EL (cell line): ENCODE results near the gene GGTA1.
"Not testable (repeated sequence)": the region's sequence is repeated elsewhere in the genome, so short reads cannot be mapped to it uniquely, and the experiment has no call there.

Experiments used
- DNase-seq: peaks from one replicate; pipeline ENCODE4 v3.0.0-alpha.2; 2016

GGTA1 gene

DNA sequence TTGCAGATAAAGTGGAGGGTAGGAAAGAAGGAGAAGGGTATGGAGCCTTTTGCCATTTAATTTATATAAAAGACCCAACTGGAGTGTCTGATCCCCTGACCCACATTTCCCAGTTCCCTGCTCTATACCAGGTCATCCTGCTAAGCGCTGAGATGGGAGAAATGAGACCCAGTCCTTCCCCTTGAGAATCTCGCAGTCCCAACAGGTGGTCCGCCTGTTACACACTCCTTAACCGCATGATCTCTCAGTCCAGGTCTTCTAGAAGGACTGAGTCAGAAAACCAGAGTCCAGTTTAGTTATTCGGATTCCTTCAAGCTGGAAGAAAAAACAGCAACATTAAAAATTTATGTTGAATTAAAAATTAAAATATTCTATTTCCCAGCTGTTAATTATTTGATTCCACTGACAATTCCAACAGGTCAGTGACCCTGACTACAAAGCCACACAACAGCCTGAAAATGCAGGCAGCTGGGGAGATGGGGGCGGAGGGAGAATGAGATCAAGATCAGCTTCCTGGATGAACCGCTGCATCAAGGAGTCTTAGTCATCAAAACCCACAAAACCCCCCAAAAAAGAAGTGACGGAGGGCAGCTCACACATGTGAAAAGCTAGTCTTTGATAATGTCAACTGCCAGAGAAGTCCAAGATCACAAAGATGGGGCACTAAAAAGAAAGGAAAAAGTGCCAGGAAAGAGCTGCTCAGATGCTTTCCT lies 44.0 kb downstream of the GGTA1 start:
- DNase-seq: no peak

DNA sequence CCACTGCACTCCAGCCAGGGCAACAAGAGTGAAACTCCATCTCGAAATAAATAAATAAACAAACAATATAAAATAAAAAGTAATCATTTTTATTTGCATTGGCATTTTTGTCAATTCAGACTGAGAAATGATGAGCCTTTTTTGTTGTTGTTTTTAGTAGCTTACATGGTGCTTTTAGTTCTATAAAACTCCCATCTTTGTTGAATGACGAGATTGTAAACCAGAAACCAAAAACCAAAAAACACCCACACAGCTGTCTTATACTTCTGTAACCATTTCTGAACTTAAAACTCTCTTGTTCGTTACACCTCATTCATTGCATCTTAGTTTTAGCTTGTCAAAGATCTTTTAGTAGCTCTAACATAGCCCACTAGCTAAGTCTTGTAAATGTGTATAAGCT lies 44.7 kb downstream of the GGTA1 start:
- DNase-seq: no peak

- DNase-seq: no peak
These were observed 46.3 kb downstream of the GGTA1 start for GRCh38 chr9:121453232-121453892.

- no peak for DNase-seq
These were observed 47.6 kb downstream of the GGTA1 start for GRCh38 chr9:121452085-121452484.

DNA sequence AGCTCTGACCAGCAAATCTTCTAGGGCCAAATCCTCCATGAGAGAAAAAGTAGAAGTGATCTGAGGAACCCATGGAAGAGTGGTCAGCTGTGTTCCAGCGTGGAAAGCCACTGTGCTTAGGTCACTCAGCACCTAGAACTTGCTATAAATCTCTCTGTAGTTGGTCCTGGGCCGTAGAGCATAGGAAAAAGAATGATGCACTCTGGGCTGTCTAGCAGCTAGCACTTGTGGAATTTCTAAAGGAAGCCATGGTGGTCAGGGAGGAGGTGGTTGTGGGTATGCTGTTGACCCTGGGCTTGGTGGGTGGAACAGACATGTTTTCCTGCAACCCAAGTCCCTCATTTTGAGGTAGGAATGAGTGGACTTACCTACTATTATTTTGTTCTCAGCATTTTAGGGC lies 48.1 kb downstream of the GGTA1 start:
- no peak for DNase-seq

DNA sequence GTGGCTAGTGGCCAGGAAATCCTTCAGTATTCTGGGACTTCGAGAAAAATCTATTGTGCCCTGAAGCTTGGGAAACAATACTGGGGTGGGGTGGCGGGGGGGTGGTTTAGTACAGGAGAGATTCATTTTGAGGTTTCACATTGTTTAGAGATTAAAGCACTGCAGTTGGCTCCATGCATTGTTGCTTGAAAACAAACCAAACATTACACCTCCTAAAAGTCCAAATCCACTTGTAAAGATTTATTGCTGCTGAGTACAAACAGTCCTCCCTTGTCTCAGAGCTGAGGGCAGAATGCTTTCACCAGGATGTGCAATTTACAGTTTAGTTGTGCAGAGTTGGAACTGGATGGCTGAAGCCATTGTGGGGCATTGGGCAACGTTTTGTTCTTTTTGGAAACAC lies 49.4 kb downstream of the GGTA1 start:
- DNase-seq: no peak

DNA sequence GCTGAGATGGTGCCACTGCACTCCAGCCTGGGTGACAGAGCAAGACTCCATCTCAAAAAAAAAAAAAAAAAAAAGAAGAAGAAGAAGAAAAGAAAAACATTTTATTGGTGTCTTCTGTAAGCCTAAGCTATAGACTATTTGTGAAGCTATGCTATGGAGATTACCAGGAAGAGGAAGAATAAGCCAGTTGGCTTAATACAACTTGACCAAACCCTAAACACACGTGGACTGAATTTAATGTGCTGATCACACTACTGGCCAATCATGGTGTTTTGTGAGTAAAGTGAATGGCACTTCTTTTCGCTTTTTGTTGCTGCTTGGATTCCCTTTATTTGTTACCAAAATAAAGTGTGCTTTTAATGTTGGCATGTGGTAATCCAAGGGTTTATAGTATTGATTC lies 49.9 kb downstream of the GGTA1 start:
- no peak for DNase-seq

DNA sequence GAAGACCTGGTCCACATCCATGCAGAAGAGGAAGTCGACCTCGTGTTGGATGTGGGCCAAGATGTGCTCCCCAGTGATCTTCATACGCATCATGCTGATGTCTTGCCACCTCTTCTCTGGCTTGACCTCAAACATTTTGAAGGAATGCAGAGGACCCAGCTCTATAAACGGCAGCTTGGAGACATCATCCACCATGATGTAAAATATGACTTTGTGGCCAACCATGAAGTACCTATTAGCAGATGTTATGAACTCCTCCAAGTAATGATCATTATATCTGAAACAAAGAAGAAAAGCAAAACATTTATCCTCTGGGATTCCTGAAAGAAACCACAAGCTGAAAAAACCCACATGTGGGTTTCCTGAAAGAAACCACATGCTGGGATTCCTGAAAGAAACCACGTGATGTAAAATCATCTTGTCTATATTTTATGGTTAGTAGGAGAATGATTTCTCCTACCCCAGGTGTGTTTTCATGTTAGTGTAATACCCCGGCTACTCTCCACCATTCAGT lies 52.3 kb downstream of the GGTA1 start:
- peak; percentile 67 for DNase-seq

DNA sequence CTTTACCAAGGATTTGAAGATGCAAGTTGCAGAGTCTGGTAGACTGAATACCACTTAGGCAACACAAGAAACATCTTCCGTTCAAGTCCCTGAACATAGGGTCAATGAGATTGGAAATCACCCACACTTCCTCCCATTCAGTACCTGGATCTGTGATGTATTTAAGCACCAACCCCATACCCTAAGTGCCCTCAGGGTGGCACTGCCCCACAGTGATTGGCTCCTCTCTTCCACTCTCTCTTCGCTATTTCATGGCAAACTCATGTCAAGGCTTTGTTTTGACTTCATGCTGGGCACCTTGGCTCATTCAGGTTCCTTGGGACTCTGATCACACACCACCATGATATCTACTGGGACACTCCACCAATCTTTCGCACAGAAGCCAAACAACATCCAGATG lies 53.7 kb downstream of the GGTA1 start:
- DNase-seq: no peak

DNA sequence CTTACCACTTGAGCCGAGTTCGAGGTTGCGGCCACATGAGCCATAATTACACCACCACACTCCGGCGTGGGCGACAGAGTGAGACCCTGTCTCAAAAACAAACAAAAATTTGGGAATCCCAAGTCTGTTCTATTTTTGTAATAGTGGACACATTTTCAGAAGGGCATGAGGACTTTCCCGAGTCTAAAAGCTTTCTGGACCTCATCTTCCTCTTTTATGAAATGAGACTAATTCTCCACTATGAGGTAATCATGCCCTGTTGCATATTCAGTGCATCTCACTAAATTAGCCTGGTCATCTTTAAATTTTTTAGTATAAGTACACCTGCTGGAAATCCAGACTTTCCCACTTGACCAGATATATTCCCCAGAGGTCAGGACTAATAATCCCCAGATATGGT lies 55.7 kb downstream of the GGTA1 start:
- no peak for DNase-seq

GRCh38 chr9:121441165-121441564 lies 58.5 kb downstream of the GGTA1 start:
- DNase-seq: no peak

GRCh38 chr9:121439711-121440664 lies 59.7 kb downstream of the GGTA1 start:
- DNase-seq: peak; percentile 12

DNA sequence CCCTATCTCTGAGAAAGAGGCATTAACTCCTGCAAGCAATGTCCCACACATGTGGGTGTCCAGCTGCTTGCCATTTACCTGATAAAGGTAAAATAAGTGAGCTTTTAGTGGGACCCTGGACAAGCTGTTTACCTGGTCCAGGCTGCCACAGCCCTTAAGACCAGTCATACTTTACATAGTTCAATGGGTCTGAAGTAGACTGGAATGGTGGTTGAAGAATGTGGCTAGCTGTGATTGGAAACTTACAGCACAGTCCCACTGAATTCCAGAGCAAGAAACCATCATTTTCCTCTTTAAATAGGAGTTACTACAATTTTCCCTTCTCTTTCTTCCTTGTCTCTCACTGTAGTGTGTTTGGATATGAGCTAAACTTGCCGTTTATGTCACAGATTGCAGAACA lies 60.6 kb downstream of the GGTA1 start:
- no peak for DNase-seq

GRCh38 chr9:121437891-121438290 lies 61.8 kb downstream of the GGTA1 start:
- DNase-seq: no peak

GRCh38 chr9:121437046-121437445 lies 62.6 kb downstream of the GGTA1 start:
- not testable (repeated sequence) for DNase-seq

DNA sequence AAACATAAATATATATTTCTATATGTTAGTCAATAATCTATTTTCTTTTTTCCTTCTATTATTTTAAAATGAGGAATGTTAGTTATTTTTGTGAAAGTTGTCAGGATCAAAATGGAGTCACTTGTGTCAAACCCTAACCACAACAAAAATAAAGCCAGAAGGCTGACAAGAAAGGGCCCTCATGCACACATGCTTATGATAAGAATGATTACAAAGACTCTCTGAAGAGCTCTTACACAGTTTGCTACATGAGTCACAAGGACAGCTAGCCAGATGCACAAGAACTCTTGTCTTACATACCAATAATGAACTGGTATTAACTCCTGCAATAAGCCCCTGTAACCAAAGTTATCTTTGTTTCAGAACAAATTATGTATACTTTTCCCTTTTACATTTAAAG lies 64.7 kb downstream of the GGTA1 start:
- peak; percentile 31 for DNase-seq

GRCh38 chr9:121427899-121428298 lies 71.7 kb downstream of the GGTA1 start:
- DNase-seq: no peak

GRCh38 chr9:121424024-121424432 lies 75.6 kb downstream of the GGTA1 start:
- DNase-seq: no peak

DNA sequence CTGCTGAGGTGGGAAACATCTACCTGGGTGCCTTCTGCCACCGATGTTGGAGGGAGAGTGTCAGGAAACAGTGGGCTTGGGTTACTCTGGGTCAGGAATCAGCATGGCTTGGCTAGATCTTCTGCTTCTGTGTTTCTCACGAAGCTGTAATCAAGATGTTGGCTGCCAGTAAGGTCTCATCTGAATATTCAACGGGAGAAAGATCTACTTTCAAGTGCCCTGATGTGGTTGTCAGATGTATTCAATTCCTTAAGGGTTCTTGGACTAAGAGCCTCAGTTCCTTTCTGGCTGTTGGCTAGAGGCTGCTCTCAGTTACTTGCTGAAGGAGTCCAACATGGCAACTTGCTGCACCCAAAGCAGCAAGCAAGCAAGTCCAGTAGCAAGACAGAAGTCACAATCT lies 87.7 kb downstream of the GGTA1 start:
- DNase-seq: no peak

GRCh38 chr9:121405899-121406298 lies 93.7 kb downstream of the GGTA1 start:
- no peak for DNase-seq
